Renal cortical epithelial cell (primary cell): ENCODE data around the gene SPOCK3. TPM values are rescaled to one million over a fixed set of nuclear protein-coding genes. Genes with fewer than 3 reads are reported as not detected.
A peak's percentile ranks its signal among the peaks of the same experiment; 100 is the strongest.
"Not testable (repeated sequence)": the region's sequence is repeated elsewhere in the genome, so short reads cannot be mapped to it uniquely, and the experiment has no call there.

ENCODE experiments used
- DNase-seq: peaks from one replicate; pipeline ENCODE4 v3.0.0-alpha.2; 2011; ENCODE audit warnings: low read depth
- total RNA-seq: library from RNA; depleted of rRNA; stranded (reverse); fragments of >200 nt; gene quantifications from 2 replicates; pipeline ENCODE4 v1.2.3, GENCODE V29; 2014

Gene SPOCK3
- total RNA-seq, 1 donor from 2014 or later = not detected

- DNase-seq = no peak
These were observed 198.9 kb downstream of the SPOCK3 start for GRCh38 chr4:167035390-167035789.

- no peak for DNase-seq
These were observed 199.3 kb downstream of the SPOCK3 start for GRCh38 chr4:167034983-167035382.

GRCh38 chr4:167032871-167033270 lies 201.4 kb downstream of the SPOCK3 start:
- peak; percentile 44 for DNase-seq

DNA sequence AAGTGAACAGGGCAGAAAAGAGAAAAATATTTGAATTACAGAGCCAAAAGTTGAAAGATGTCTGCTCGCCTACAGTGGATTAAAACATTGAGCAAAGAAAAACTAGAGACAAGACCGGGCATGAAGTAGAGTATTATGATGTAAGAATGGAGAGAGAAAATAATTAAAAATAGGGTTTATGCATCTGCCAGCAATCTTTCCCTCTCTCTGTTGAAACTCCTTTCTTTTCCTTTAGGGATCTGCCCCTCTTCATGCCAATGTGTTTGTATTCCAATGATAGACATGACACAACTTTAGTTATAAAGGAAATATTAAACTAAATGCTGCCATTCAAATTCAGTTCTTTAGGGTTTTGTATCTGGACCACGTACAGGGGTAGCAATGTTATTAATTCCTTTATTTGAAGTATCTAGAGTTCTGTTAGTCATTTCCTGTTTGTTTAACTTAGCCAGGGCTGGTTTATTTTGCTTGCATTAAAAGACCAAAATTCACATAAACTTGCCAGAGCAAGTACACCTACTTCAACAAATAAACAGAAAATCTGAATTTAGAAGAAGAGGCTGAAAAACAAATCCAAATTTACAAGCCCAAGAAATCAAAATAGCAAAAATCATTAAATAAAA lies 202.6 kb downstream of the SPOCK3 start:
- DNase-seq = peak; percentile 54

GRCh38 chr4:167028976-167029375 lies 205.3 kb downstream of the SPOCK3 start:
- DNase-seq = no peak

DNA sequence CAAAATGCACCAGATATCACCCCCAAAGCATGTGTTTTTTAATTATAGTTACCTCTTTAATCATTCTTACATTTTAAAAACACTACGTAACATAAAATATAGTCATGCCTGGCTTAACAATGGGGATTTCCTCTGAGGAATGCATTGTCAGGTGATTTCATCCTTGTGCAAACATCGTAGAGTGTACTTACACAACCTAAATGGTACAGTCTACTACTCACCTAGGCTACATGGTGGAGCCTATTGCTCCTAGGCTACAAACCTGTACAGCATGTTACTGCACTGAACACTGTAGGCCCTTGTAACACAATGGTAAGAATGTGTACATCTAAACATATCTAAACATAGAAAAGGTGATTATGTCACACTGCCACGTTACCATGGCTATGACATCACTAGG lies 208.6 kb downstream of the SPOCK3 start:
- peak; percentile 18 for DNase-seq

DNA sequence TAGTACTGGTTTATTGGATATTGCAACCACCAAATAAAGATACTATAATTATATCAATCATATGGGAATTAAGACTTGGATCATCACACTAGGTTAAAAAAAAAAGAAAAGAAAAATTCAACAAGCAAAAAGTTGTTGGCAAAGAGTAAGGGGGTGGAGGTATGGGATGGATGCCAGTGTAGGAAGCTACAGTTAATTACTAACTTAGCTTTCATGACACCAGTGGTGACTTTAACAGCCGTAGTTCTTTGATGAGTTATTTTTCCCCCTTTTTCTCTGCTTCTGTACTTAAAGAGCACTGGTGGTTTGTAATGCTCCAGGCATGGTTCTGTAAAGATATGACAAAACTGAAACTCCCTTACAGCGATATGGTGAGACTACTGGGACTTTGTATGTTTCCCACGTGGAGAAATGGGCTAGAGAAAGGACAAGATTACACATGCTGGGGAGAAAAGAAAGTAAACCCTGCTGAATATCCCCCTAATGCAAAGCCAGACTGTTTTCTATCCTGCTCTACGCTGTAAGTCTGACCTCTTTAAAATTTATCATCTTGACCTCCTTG lies 210.8 kb downstream of the SPOCK3 start:
- peak; percentile 23 for DNase-seq

DNA sequence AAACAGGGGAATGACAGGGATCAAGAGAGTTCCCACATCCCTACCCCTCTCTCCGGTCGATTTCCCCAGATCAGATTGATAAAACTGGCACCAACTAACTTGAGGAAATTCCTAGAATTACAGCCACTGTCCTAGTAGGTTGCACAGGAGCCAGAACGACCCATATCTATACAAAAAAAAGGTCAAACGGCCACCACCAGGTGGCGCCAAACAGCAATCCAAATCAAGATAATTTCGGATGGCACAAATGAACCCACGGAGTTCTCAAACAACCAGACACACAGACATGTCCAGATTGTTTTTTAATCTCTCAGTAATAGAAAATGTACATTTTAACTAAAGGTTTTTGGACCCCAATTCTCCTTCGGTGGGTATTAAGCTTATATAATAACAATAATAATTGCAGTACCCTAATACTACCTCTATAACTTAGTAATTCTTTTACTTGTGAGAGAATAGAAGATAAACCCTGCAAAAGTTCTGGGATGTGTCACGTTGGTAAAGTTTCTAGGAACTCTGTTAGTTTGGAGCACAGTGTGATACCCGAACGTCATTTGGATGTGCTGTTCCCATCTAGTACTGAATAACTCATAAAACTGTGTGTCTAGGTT lies 212.6 kb downstream of the SPOCK3 start:
- DNase-seq = peak; percentile 44

DNA sequence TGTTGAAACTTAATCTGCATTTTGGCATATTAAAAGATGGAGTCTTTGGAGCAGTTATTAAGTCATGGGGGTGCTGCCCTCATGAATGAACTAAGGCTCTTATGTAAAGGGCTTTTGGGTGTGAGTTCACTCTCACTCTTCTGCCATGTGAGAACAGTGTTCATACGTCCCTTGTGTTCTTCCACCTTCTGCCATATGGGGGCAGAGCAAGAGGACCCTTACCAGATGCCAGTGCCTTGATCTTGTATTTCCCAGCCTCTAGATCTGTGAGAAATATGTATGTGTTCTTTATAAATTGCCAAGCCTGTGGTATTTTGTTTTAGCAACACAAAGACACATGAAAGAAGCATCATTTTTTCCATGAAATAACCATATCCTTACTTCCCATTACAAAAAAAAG lies 213.9 kb downstream of the SPOCK3 start:
- DNase-seq = no peak

- no peak for DNase-seq
These were observed 219.3 kb downstream of the SPOCK3 start for GRCh38 chr4:167014944-167015343.

- DNase-seq = no peak
These were observed 231.0 kb downstream of the SPOCK3 start for GRCh38 chr4:167003326-167003725.

- peak; percentile 13 for DNase-seq
These were observed 234.0 kb downstream of the SPOCK3 start for GRCh38 chr4:167000141-167000852.

GRCh38 chr4:166996216-166996615 lies 238.1 kb downstream of the SPOCK3 start:
- DNase-seq = no peak

GRCh38 chr4:166994686-166995085 lies 239.6 kb downstream of the SPOCK3 start:
- no peak for DNase-seq

- no peak for DNase-seq
These were observed 243.2 kb downstream of the SPOCK3 start for GRCh38 chr4:166991006-166991561.

DNA sequence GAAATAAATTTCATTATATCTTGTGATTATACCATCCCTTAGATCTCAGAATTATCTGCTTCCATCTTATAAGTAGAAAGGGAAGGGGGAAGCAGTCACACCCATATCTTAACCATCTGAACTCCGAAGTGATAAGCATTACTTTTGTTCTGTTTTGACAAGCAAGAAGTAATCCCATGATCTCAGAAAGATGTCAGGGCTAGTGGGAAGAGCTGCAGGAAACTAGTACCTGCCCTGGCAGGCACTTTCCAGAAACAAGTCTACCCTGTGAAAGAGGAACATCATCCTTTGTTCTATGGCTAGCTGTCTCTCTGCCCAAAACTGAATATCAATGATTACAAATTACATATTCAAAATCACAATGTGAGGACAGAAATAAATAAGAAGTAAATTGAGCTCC lies 244.4 kb downstream of the SPOCK3 start:
- DNase-seq = no peak

GRCh38 chr4:166987026-166987425 lies 247.3 kb downstream of the SPOCK3 start:
- no peak for DNase-seq

GRCh38 chr4:166981847-166982246 lies 252.4 kb downstream of the SPOCK3 start:
- no peak for DNase-seq

GRCh38 chr4:166980419-166980818 lies 253.9 kb downstream of the SPOCK3 start:
- no peak for DNase-seq

DNA sequence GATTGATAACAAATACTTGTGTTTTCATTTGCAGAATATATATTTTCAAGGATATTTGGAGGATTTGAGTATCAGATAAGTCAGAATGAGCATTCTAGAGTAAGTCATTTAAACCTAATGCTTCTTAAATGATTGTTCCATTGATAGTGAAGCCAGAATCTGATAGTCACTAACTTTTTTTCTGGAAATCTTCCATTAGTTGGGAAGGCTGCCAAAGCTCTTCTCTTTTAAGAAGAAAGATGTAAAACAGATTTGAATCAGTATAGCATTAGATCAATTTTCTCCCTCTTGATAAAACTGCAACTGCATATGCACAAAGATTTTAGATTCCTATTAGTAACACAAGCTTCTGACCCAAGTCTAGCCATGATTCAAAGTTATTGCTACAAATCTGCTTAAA lies 256.7 kb downstream of the SPOCK3 start:
- no peak for DNase-seq

GRCh38 chr4:166972071-166972470 lies 262.2 kb downstream of the SPOCK3 start:
- peak; percentile 14 for DNase-seq

DNA sequence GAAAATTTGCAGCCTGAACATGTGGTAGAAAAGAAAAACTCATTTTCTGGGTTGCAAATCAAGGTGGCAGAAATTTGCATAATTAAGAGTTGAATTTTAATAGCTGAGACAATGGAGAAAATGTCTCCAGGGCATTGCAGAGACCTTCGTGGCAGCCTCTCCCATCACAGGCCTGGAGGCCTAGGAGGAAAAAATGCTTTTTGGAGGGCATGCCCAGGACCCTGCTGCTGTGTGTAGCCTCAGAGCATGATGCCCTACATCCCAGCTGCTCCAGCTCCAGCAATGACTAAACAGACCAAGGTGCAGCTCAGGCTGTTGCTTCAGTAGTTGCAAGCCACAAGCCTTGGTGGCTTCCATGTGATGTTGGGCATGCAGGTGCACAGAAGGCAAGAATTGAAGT lies 266.1 kb downstream of the SPOCK3 start:
- DNase-seq = not testable (repeated sequence)

- no peak for DNase-seq
These were observed 268.7 kb downstream of the SPOCK3 start for GRCh38 chr4:166965562-166965961.
